ENCODE results near the gene B3GAT1.

Gene B3GAT1

GRCh38 chr11:134441281-134441680, 29.2 kb upstream of the B3GAT1 start:
- H3K4me3 ChIP-seq (ENCODE audit: low read length) = no peak overlapping the region
- TF ChIP-seq CTCF (conservative IDR thresholded peaks at IDR 0.05; ENCODE audit: low read depth, low read length) = no peak
- no peak for DNase-seq (ENCODE audit: low read depth)

- DNase-seq (ENCODE audit: low read depth) = no peak
- H3K4me3 ChIP-seq (ENCODE audit: low read length) = no peak overlapping the region
- TF ChIP-seq CTCF (conservative IDR thresholded peaks at IDR 0.05; ENCODE audit: low read depth, low read length) = no peak
These were observed 28.8 kb upstream of the B3GAT1 start for GRCh38 chr11:134440851-134441250.

DNA sequence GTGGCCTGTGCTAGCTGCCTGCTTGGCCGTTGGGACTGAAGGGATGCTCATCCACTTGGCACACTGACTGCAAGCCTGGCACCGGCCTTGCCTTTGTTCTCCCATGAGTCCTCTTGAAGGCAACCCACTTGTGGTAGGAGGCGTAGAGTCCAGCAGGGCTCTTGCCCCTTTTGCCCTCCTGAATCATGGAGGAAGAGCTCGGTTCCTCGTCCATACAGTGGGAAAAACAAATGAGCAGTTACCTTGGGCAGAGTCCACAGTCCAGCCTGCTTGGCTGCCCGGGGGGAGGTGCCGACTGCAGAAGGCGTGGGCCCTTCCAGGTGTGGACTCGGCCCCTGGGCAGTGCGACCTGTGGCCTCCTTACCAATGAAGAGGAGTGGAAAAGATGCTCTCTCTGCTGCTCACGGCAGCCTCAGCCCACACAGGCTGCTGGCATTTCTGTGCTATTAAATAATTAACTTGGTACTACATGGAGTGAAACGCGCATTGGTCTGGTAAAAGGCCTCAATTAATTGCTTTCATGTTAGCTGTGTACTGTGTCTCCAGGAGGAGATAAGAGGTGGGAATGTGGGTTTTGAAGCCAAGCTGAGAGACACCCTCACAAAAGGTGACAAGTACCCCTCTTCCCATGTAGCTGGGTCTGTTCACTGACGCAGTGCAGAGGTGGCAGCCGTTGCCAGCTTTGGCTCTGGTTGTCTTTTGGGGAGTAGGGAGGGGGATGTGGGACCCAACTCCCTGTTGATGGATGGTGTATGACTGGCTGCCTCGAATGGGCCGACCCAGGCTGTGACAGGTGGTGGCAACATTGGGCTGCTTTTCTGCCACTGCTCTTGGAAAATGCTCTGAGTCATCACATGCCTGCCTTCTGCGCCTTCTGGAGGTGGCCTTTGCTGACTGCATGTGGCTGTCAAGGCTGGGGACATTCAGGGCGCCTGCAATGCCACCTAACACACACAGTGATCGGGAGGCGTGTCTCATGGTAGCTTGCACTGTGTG, 26.8 kb upstream of the B3GAT1 start:
- TF ChIP-seq CTCF (conservative IDR thresholded peaks at IDR 0.05; ENCODE audit: low read depth, low read length) = no peak
- no peak overlapping the region for H3K4me3 ChIP-seq (ENCODE audit: low read length)
- DNase-seq (ENCODE audit: low read depth) = no peak

- no peak for TF ChIP-seq CTCF (conservative IDR thresholded peaks at IDR 0.05; ENCODE audit: low read depth, low read length)
- no peak for DNase-seq (ENCODE audit: low read depth)
- H3K4me3 ChIP-seq (ENCODE audit: low read length) = no peak overlapping the region
These were observed 25.8 kb upstream of the B3GAT1 start for GRCh38 chr11:134437821-134438220.

GRCh38 chr11:134436781-134437180, 24.7 kb upstream of the B3GAT1 start:
- TF ChIP-seq CTCF (conservative IDR thresholded peaks at IDR 0.05; ENCODE audit: low read depth, low read length) = no peak
- DNase-seq (ENCODE audit: low read depth) = no peak
- H3K4me3 ChIP-seq (ENCODE audit: low read length) = no peak overlapping the region

- no peak for DNase-seq (ENCODE audit: low read depth)
- no peak for TF ChIP-seq CTCF (conservative IDR thresholded peaks at IDR 0.05; ENCODE audit: low read depth, low read length)
- no peak overlapping the region for H3K4me3 ChIP-seq (ENCODE audit: low read length)
These were observed 21.8 kb upstream of the B3GAT1 start for GRCh38 chr11:134433806-134434205.

DNA sequence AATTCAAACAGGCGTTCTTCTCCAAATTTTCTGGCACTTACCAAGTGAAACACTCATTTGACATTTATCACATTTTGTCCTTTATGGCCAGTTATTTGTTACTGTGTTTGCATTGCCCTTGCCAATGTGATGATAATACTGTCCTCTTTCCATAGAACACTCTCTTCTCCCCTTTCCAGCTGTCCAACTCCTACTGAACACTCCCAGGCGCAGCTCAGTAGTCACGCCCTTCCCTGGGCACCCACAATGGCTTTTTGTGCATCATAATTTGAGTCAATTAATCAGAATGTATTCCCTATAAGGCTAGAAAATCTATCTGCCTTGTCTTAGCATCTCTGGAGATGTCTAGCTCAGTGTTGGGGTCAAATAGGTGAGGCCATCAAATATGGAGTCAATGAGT, 21.2 kb upstream of the B3GAT1 start:
- no peak overlapping the region for H3K4me3 ChIP-seq (ENCODE audit: low read length)
- no peak for TF ChIP-seq CTCF (conservative IDR thresholded peaks at IDR 0.05; ENCODE audit: low read depth, low read length)

More for the DNA sequence above, 21.2 kb upstream of the B3GAT1 start:
- no peak for DNase-seq (ENCODE audit: low read depth)
